HG02610 (cell line): ENCODE data around the gene ARL11.

Experiments
- ATAC-seq: cut with Tn5 transposase; IDR thresholded peaks from one replicate; pipeline ENCODE4 v1.9.1; 2021; ENCODE audit warnings: mild to moderate bottlenecking, moderate library complexity; ENCODE audit not compliant: unreplicated experiment

ARL11 gene

GRCh38 chr13:49646688-49647087, 18.4 kb downstream of the ARL11 start:
- ATAC-seq: no peak

DNA sequence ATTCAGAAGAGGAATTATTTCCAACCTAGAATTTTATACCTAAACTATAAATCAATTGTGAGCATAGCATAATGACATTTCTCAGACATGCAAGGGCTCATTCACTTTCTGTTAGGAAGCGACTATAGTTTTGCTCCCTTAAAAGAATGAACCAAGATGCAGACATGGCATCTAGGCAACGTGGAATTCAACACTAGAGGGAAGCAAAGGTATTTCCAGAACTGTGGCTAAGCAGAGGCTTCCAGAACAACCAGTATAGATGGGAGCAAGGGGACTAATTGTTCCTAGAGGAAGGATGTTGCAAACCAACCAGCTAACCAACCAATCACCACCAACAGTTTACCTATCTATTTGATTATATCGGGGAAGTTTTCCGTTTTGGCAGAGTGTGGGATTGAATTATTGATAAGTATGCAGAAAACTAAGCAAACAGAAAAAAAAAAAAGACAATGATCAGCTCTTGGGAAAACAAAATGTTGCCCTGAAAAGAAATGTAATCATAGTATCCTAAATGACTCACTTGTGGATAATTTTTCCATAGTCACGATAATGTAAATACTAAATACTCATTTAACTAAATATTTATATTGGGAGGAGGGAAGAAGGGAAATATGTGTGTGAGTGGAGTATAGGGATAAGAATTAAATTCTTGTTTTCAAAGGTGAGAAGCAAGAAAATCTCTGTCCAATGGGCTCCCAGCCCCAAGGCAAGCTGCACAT, 21.1 kb downstream of the ARL11 start:
- no peak for ATAC-seq

DNA sequence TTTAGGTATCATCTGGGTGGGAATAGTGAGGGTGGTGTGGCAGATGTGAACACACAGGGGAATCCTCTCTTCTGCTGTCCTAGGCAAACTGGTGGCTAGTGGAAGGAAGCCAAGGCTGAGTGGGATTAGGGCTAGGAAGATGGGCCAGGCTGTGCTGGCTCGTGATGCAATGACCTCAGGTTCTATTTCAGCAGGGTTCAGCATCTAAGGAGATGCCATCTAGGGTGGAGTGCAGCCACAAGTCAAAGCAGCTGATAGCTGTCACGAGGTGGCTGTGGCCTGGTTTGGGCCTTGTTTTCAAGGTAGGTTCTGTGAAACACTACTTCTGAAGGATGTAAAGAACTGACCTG, 21.6 kb downstream of the ARL11 start:
- no peak for ATAC-seq

DNA sequence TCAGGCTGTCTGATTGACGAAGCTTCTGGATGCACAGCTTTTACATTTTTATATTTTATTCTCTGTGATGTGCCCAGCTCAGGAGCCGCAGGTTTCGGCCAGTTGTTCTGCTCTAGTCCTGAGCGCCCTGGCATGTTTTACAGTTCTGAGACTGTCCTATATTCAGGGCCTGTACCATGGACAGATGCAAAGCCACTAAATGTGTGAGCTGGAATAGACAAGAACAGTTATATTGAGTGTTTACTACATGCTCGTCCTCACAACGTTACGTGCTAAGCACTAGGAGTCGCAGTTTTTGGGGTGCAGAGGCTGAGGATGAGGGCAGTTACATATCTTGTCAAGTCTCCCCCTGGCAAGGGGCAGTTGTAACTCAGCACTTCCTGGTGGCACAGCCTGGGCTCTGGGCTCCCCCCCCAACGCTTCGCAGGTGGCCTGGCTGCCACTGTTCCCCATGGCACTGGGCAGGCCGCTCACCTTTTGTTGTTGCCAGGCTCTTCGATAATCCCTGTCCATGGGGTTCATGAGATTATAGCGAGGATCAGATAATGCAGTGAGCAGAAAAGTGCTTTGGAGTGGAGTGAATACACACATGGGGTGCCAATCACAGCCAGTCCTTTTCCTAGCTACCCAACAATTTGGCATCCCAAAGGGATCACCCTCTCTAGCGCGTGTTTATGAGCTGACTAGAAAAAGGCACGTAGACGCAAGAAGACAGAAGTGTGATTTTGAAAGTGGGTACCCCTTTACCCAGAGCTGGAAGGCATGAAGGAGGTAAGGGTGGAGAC, 23.5 kb downstream of the ARL11 start:
- ATAC-seq: no peak

DNA sequence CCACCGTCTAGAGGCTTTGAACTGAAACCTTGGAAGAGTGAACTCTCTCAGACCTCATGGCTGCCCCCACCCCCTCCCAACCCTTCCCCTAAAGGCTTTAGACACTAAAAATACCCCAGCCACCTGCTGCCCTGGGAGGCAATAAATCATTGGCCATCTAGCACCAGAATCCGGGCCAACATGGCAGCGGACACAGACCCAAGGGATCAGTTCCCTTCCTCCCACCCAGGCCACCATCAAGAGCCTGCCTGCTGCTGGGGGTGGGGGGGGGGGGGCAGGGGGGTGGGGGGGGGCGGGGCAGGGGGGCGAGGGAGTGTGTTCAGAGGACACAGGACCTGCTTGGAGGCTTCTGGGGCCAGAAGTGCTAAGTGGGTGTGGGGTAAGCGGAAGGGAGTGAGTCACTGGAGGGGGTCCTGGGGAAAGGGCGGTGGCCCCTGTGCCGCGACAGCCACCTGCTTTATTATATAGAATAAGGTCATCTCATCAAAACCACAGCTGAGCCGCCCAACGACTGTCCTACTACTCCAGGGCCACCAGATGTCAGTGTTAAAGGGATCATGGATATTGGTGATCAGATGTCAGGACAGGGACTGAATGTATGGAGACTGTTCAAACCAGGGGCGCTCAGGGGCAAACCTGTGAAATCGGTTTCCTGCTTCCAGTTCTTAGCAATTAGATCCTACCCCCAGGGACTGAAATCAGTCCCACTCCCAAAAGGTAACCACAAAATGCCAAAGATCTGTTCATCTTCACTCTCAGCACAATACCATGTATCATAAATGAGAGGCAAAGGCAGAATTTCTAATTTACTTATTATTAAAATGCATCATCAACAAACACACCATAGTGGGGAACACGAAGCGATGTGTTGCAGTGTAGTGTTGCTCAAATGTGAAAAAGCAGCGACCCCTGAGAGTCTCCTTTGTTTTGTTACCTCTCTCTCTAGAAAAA, 24.3 kb downstream of the ARL11 start:
- ATAC-seq: no peak

GRCh38 chr13:49653478-49653877, 25.2 kb downstream of the ARL11 start:
- ATAC-seq: no peak

DNA sequence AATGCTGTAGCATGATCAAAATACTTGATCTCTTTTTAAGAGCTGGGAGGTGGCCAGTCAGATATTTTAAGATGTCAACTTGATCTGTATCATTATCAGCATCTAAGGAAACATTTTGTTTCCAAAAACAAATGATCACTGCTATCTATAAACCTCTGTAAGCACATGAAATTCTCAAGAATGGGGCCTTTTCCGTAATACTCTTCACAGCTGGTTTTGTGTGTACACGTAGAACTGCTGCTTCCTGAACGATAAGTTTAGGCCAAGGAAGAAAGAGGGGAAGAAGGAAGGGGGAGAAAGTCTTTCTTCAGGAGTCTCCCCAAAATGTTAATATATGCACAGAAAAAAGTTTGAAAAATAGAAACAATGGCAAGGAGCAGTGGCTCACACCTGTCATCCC, 25.7 kb downstream of the ARL11 start:
- ATAC-seq: no peak

GRCh38 chr13:49655906-49656305, 27.6 kb downstream of the ARL11 start:
- ATAC-seq: no peak

GRCh38 chr13:49657241-49657641, 28.9 kb downstream of the ARL11 start:
- no peak for ATAC-seq

DNA sequence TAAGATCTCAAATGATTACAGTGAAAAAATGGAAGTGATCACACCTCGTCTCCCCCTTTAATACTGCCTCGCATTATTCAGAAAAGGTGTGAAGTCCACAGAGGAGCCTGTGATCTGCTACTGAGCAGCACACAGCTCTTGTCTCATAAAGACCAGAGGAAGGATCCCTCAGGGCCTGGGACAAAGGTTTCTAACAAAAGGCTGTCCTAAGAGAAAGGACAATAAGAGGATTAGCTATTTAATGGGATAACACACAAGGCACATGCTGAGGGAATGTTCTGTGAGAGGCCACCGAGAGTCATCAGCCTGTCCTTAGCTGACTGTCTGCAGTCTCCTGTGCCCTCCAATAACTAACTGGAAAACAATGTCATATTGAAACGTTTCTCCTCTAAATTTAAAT, 36.3 kb downstream of the ARL11 start:
- ATAC-seq: no peak

DNA sequence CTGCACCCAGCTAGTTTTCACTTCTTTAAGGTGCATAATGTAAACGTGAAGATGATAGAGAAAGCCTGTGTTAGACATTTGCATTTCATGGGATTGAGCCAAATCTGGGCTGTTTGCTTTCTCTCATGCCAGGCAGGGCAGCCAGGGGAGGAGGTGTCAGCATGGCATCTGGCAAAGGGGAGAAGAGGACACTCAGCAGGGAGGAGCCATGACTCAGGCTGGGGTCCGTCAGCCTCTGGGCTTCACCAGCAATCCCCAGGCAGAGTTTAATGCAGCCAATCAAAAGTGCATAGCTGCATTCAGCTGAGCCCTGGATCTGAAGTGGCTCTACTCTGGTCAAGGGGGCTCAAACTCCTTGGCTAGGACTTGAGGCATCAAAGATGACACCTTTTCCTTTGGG, 39.5 kb downstream of the ARL11 start:
- ATAC-seq: no peak

GRCh38 chr13:49669735-49670309, 41.5 kb downstream of the ARL11 start:
- ATAC-seq: peak; percentile 69

GRCh38 chr13:49670828-49671227, 42.5 kb downstream of the ARL11 start:
- ATAC-seq: no peak

DNA sequence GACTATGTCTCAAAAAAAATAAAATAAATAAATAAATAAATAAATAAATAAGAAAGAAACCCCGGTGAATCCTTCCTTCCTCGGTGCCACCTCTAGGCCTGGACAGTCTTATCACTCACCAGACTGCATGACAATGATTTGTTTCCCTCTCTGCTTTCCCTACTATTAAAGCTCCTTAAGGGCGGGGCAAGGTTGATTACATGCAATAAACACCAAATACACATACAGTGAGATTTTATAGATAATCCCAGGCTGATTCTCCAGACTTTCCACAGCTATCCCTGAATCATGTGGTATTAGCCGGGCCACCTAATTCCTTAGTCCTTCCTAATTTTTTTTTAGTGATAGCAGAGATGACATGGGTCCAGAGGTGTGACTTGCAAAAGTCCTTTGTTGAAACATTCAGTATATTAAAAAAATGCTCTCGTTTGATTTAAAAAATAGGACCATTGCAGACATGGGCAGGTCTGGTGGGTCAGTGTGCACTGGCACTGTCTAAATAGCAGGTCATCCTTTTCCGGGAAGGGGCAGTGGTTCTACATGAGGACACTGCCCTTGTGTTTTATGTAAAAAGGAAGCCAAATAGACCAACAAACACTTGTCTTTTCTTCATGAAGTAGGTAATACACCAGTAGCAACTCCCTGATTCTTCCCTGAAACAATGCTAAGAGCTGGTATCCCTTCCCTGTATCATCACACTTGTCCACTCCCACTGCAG, 48.4 kb downstream of the ARL11 start:
- no peak for ATAC-seq

GRCh38 chr13:49678191-49678914, 50.0 kb downstream of the ARL11 start:
- no peak for ATAC-seq

DNA sequence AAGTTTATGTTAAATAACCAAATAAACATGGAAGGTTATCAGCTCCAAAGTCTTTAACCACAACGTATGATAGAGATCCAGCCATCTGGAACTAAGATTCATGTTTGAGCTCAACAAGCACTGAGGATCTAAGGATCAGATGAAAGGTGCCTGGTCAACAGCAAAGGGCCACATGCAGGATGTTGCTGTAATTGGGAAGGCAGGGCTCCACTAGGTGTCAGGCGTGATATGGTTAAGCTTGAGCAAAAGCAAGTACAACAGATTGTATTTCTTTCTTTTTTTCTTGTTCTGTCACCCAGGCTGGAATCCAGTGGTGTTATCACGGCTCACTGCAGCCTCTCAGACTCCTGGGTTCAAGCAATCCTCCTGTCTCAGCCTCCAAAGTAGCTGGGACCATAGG, 50.9 kb downstream of the ARL11 start:
- no peak for ATAC-seq

GRCh38 chr13:49681842-49682435, 53.6 kb downstream of the ARL11 start:
- no peak for ATAC-seq
